Adrenal gland (tissue), 12 donors: Measurements from ENCODE around the gene MAST4. TPM values are rescaled to one million over a fixed set of nuclear protein-coding genes. Genes with fewer than 3 reads are reported as not detected.

Experiments
- DNase-seq, 7 donors: peaks; one replicate each; pipeline ENCODE4 v3.0.0-alpha.2; 2019 to 2020
- H3K27ac ChIP-seq, 5 donors: fragments of 200-600 bp; sonication (generic) in 4 of 5; 1 replicate in 3 of 5; 2 replicates in 2 of 5; pipeline versions ENCODE4 v1.5.1 to v1.8.0; 2016 to 2020; ENCODE audit warnings: mild to moderate bottlenecking in 1 of 5
- H3K27me3 ChIP-seq: fragments of 200-600 bp; 2 replicates; pipeline ENCODE4 v1.8.0; 2021
- H3K36me3 ChIP-seq, 2 donors: fragments of 200-600 bp; replicated peaks in 1 of 2; 1 replicate in 1 of 2; 2 replicates in 1 of 2; pipeline versions ENCODE4 v1.5.1 to v1.8.0; 2018 to 2022
- H3K4me1 ChIP-seq, 2 donors: fragments of 200-600 bp; replicated peaks in 1 of 2; 1 replicate in 1 of 2; 2 replicates in 1 of 2; pipeline versions ENCODE4 v1.5.1 to v1.8.0; 2018 to 2021
- H3K4me3 ChIP-seq, 4 donors: fragments of 200-600 bp; sonication (generic) in 3 of 4; one replicate each; pipeline ENCODE4 v1.5.1; 2016 to 2018
- H3K9me3 ChIP-seq, 3 donors: fragments of 200-600 bp; sonication (generic) in 1 of 3; replicated peaks in 1 of 3; 1 replicate in 2 of 3; 2 replicates in 1 of 3; pipeline versions ENCODE4 v1.5.1 to v1.8.0; 2016 to 2021
- POLR2A ChIP-seq, 2 donors: fragments of 450-650 bp; IDR thresholded peaks; one replicate each; pipeline ENCODE4 v1.6.1; 2017; ENCODE audit warnings: antibody characterized with exemption in 2 of 2, mild to moderate bottlenecking in 2 of 2, moderate library complexity in 1 of 2
- WGBS, 4 donors: extraction: QIAGEN DNeasy Blood & Tissue Kit in 2 of 4; methylation state at CpG; one replicate each; pipeline versions ENCODE4 v1.1.5 to v1.1.7; 2013 to 2017; 5-methylcytosine and 5-hydroxymethylcytosine counted together
- intact Hi-C, 2 donors: fragments of 100-400 bp; cut with DNase I; formaldehyde crosslinking; loops; one replicate each; pipeline versions ENCODE4 v1.14.1 to v1.15.0; 2022 to 2023
- polyA plus RNA-seq, 3 donors: library from polyadenylated mRNA; stranded (reverse); fragments of 200-250 nt in 2 of 3; fragments of 350-450 nt in 1 of 3; fragmentation: Illumina TruSeq in 1 of 3; extraction: RNeasy Lipid Tissue Mini Kit (QIAGEN cat#74804) in 1 of 3; gene quantifications; one replicate each; pipeline ENCODE4 v1.2.3, GENCODE V29; 2013 to 2014
- total RNA-seq, 9 donors: library from RNA; depleted of rRNA in 4 of 9; stranded (reverse); fragments of >200 nt in 4 of 9; fragments of 120-200 nt in 1 of 9; fragmentation: NEBNext Ultra II Directional in 1 of 9; extraction: Animal tissue kit (Norgen Biotek cat#: 25700) in 1 of 9; gene quantifications; one replicate each; pipeline versions ENCODE4 v1.1.0 to v1.2.4, GENCODE V29; 2013 to 2023
- TF ChIP-seq, protein P1 (sequence below), 6 experiments: fragments of 450-650 bp in 4 of 6; fragments of 200-600 bp in 2 of 6; sonication (generic) in 1 of 6; IDR thresholded peaks; 1 replicate in 5 of 6; 2 replicates in 1 of 6; pipeline versions ENCODE4 v1.5.1 to v1.8.0; 2016 to 2021; ENCODE audit warnings: antibody characterized with exemption in 6 of 6, mild to moderate bottlenecking in 2 of 6, moderate library complexity in 1 of 6
- donor health status: healthy with polysubstance abuse.
- donor health status: Bipolar disorder and iron deficiency.
- donor health status: DM: yes; HTN: yes; CAD: no.
- donor health status: DM: no; HTN: no; CAD: no.
- donor health status: DM: no; HTN: no; CAD: no.
- donor health status: DM: yes; HTN: yes; CAD: no.

Gene MAST4
- total and polyA plus RNA-seq, 12 donors: 12.3 to 95.0 (median 42.8) TPM

DNA sequence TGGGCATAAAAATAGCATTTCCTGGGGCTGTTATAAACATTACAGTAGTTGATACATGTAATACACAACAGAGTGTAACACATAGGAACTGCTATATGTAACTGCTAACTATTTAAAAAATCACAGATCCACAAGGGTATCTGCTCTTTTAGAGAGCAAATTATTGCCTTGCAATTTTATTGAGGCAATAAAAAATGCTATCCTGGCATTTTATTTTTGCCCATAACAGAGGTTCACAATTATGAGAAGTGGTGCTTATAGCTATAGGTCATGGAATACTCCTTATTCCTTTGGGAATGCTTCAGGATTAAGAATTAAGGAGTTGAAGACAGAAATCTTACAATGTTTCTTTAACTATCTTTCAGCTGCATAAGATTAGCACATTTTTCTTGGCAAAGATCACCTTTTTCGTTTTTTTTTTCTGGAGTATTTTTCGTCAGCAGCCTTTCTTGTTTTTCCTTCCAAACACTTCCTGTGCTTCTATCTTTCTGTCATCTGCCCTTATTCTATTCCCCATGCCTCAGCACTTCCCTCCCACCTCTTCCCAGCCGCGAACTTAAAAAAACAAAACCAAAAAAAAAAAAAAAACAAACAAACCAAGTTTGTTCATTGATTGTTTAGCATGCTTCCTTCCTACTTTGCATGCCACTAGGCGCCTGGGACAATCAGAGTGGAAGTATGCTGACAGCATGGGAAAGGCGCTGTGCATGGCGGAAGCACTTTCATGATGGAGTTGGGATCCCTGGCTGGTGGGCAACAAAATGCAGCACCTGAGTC lies 264.2 kb downstream of the MAST4 start:
- 35 to 42% (median 39%) methylated on average over 7 of the region's 7 CpGs for WGBS, 4 donors
- Histone ChIP-seq H3K27me3 (no peaks in the 10 kb centered on the region), H3K4me3 (no peak overlapping the region), H3K27ac (no peak overlapping the region), H3K9me3 (no peaks in the 10 kb centered on the region), H3K36me3 (no peaks in the 10 kb centered on the region), H3K4me1 (peaks cover 6 to 7% of the 10 kb centered on the region in 2 donors)
- TF ChIP-seq, protein P1, sequence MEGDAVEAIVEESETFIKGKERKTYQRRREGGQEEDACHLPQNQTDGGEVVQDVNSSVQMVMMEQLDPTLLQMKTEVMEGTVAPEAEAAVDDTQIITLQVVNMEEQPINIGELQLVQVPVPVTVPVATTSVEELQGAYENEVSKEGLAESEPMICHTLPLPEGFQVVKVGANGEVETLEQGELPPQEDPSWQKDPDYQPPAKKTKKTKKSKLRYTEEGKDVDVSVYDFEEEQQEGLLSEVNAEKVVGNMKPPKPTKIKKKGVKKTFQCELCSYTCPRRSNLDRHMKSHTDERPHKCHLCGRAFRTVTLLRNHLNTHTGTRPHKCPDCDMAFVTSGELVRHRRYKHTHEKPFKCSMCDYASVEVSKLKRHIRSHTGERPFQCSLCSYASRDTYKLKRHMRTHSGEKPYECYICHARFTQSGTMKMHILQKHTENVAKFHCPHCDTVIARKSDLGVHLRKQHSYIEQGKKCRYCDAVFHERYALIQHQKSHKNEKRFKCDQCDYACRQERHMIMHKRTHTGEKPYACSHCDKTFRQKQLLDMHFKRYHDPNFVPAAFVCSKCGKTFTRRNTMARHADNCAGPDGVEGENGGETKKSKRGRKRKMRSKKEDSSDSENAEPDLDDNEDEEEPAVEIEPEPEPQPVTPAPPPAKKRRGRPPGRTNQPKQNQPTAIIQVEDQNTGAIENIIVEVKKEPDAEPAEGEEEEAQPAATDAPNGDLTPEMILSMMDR (IDR thresholded peaks at IDR 0.05): no peak
- TF ChIP-seq POLR2A (IDR thresholded peaks at IDR 0.05): no peak
- no peak for DNase-seq
- intact Hi-C loops: loop anchor here in 1 of 2 donors (10.0 kb wide), 1 partner anchor 46 kb away; no protein-coding TSS in a partner anchor

DNA sequence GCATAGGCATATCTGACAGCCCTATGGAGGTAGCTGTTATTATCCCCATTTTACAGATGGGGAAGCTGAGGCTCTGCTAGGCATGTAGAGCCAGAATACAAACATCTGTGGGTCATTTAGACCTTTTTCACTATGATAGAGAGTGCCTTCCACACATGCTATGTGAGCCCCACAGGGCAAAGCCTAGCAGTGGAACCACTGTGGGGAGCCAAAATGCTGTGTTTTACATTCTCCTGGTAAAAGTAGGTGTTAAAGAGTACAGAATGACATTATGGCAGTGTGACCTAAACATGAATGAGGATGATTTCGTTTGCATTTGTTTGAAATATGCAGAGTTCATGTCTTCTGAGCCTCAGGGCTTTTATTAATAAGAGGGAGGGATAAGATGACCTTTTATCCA lies 265.2 kb downstream of the MAST4 start:
- H3K4me3 ChIP-seq: no peak overlapping the region
- WGBS, 4 donors: 58 to 87% (median 68%) methylated on average over 1 of the region's 1 CpG
- H3K9me3 ChIP-seq: no peaks in the 10 kb centered on the region
- H3K4me1 ChIP-seq: peaks cover 6 to 7% of the 10 kb centered on the region in 2 donors
- H3K36me3 ChIP-seq: no peaks in the 10 kb centered on the region
- intact Hi-C loops: loop anchor here in 1 of 2 donors (10.0 kb wide), 1 partner anchor 47 kb away; no protein-coding TSS in a partner anchor
- DNase-seq: no peak
- TF ChIP-seq, protein P1 (IDR thresholded peaks at IDR 0.05): no peak
- no peak for TF ChIP-seq POLR2A (IDR thresholded peaks at IDR 0.05)
- no peaks in the 10 kb centered on the region for H3K27me3 ChIP-seq
- no peak overlapping the region for H3K27ac ChIP-seq

DNA sequence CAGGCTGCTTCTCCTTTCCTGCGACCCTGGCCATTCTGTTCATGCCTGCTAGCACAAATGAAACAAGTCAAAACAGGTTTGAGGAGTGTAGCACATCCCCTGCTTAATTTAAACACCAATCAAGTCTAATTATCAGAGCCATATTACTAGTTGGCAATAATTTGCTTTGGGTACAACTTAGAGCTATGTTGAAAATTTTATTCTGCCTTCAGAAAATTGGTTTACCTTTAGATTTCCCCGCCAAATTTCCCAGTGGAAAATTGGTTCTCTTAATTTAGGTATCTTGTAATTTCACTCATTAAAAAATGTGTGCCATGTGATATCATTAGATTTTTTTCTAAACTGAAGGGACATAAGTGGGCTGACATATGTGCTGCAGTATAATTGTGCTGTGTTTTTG lies 265.8 kb downstream of the MAST4 start:
- Histone ChIP-seq H3K36me3 (no peaks in the 10 kb centered on the region), H3K27ac (no peak overlapping the region), H3K4me3 (no peak overlapping the region), H3K9me3 (no peaks in the 10 kb centered on the region), H3K4me1 (peaks cover 6 to 7% of the 10 kb centered on the region in 2 donors), H3K27me3 (no peaks in the 10 kb centered on the region)
- intact Hi-C loops: loop anchor here in 1 of 2 donors (10.0 kb wide), 1 partner anchor 47 kb away; no protein-coding TSS in a partner anchor
- DNase-seq: no peak
- WGBS, 4 donors: 65 to 89% (median 88%) methylated on average over 2 of the region's 2 CpGs
- TF ChIP-seq POLR2A (IDR thresholded peaks at IDR 0.05): no peak
- TF ChIP-seq, protein P1 (IDR thresholded peaks at IDR 0.05): no peak

DNA sequence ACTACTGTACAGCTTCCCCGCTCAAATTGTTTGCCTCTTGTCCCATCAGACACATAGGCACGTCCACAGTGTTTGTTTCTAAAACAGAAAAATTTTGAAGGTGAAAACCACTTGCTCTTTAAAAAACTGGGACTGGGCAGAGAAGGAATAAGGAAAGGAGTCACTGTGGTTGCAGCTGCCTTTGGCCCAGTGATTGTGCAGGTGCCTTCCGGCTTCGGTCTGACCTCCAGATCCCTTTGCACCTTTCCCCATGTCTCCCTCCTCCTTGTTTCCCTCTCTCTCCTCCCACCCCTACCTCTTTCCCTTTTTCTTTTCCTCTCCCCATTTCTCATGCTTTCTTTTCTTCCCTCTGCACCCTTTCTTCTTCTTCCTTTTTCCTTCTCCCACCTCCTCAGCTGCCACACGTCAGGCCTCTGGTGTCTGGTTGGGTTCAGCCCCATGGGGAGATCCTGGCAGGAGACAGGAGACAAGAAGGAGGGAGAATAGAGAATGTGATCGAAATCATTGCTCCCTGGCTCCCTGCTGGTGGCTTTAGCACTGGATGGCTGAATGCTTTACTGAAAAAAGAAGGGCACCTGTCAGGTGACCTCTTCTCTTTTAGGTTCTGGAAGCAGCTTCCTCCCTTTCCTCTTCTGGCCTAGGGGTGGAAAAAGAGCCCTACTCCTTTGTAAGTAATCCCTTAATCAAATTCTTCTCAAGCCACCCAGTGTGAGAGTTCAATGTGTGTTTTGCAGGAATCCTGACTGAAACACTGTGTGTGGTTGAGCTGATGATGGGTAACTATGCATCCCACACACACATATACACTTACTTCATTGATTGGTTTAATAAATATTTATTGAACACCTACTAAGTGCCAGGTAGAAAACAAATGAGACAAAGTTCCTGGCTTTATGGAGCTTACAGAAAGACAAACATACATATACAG lies 267.3 kb downstream of the MAST4 start:
- no peak overlapping the region for H3K27ac ChIP-seq
- no peaks in the 10 kb centered on the region for H3K36me3 ChIP-seq
- peaks cover 6 to 7% of the 10 kb centered on the region in 2 donors for H3K4me1 ChIP-seq
- DNase-seq: no peak
- no peak overlapping the region for H3K4me3 ChIP-seq
- no peak for TF ChIP-seq POLR2A (IDR thresholded peaks at IDR 0.05)
- TF ChIP-seq, protein P1 (IDR thresholded peaks at IDR 0.05): no peak
- WGBS, 4 donors: 88 to 92% (median 89%) methylated on average over 6 of the region's 6 CpGs
- no peaks in the 10 kb centered on the region for H3K9me3 ChIP-seq
- intact Hi-C loops: loop anchor here in 1 of 2 donors (10.0 kb wide), 1 partner anchor 49 kb away; no protein-coding TSS in a partner anchor
- H3K27me3 ChIP-seq: no peaks in the 10 kb centered on the region
